ENCODE measurements around the gene FRMPD4. TPM values are rescaled to one million over a fixed set of nuclear protein-coding genes. Genes with fewer than 3 reads are reported as not detected.

FRMPD4 gene
- total RNA-seq, 1 experiment from 2014 or later: 1.4 TPM

GRCh38 chrX:12349201-12349600 lies 210.9 kb downstream of the FRMPD4 start:
- TF ChIP-seq FOXK1 (CRISPR knock-in tag; IDR thresholded peaks at IDR 0.05) (no peak), FOXJ3 (CRISPR knock-in tag; IDR thresholded peaks at IDR 0.05; ENCODE audit: borderline replicate concordance) (no peak), TP53 (CRISPR knock-in tag; IDR thresholded peaks at IDR 0.05) (no peak), GRHL2 (CRISPR knock-in tag; IDR thresholded peaks at IDR 0.05; ENCODE audit: insufficient replicate concordance, severe bottlenecking) (no peak), ZNF317 (CRISPR knock-in tag; IDR thresholded peaks at IDR 0.05; ENCODE audit: borderline replicate concordance, low read depth) (no peak), SMAD3 (CRISPR knock-in tag; IDR thresholded peaks at IDR 0.05; ENCODE audit: borderline replicate concordance) (no peak), NFE2L1 (CRISPR knock-in tag; IDR thresholded peaks at IDR 0.05) (no peak), SMAD4 (CRISPR knock-in tag; IDR thresholded peaks at IDR 0.05) (no peak), TEAD1 (CRISPR knock-in tag; IDR thresholded peaks at IDR 0.05) (no peak), CREM (CRISPR knock-in tag; IDR thresholded peaks at IDR 0.05) (no peak), NR2C2 (CRISPR knock-in tag; IDR thresholded peaks at IDR 0.05) (no peak), E2F4 (CRISPR knock-in tag; IDR thresholded peaks at IDR 0.05; ENCODE audit: borderline replicate concordance, low read depth) (no peak), HMGA2 (CRISPR knock-in tag; IDR thresholded peaks at IDR 0.05) (no peak), ZNF423 (CRISPR knock-in tag; IDR thresholded peaks at IDR 0.05) (no peak), ESRRA (CRISPR knock-in tag; IDR thresholded peaks at IDR 0.05; ENCODE audit: borderline replicate concordance) (no peak), ZNF232 (CRISPR knock-in tag; IDR thresholded peaks at IDR 0.05) (no peak), CTCF (IDR thresholded peaks at IDR 0.05) (no peak), AR (CRISPR knock-in tag; IDR thresholded peaks at IDR 0.05) (no peak), ZNF263 (CRISPR knock-in tag; IDR thresholded peaks at IDR 0.05; ENCODE audit: low read depth) (no peak)
- CTCF ChIA-PET: interaction anchor here (0.5 to 1.3 kb wide), 3 partner anchors 12 to 309 kb away, joined by 3 to 5 read pairs (median 4); no protein-coding TSS in a partner anchor
- Mint-ChIP-seq H3K9me3 (no peaks in the 10 kb centered on the region), H3K27ac (no peak overlapping the region), H3K4me3 (no peak overlapping the region), H3K36me3 (no peaks in the 10 kb centered on the region), H3K27me3 (ENCODE audit: low read depth) (peaks cover 3% of the 10 kb centered on the region; the same call in 1 of the 2 replicates), H3K4me1 (peaks cover 8% of the 10 kb centered on the region)
- peak; percentile 85 for ATAC-seq
- POLR2A ChIA-PET: no interaction called here
- peak; percentile 21 for DNase-seq (ENCODE audit: low spot score)

- Mint-ChIP-seq H3K4me1 (0 out of 2 replicates have a peak, but pooled peaks cover 3% of the 10 kb centered on the region), H3K4me3 (no peak overlapping the region), H3K27ac (no peak overlapping the region), H3K36me3 (no peaks in the 10 kb centered on the region), H3K9me3 (no peaks in the 10 kb centered on the region), H3K27me3 (ENCODE audit: low read depth) (peaks cover 3% of the 10 kb centered on the region; the same call in 1 of the 2 replicates)
- ATAC-seq (peak; percentile 43), DNase-seq (ENCODE audit: low spot score) (peak; percentile 12)
- POLR2A ChIA-PET: no interaction called here
- no peak for TF ChIP-seq ZNF396 (CRISPR knock-in tag; IDR thresholded peaks at IDR 0.05; ENCODE audit: borderline replicate concordance)
- TF ChIP-seq ZNF317 (CRISPR knock-in tag; IDR thresholded peaks at IDR 0.05; ENCODE audit: borderline replicate concordance, low read depth): no peak
- TF ChIP-seq SMAD4 (CRISPR knock-in tag; IDR thresholded peaks at IDR 0.05): no peak
- no peak for TF ChIP-seq ESRRA (CRISPR knock-in tag; IDR thresholded peaks at IDR 0.05; ENCODE audit: borderline replicate concordance)
- TF ChIP-seq PRDM15 (CRISPR knock-in tag; IDR thresholded peaks at IDR 0.05): no peak
- TF ChIP-seq ETV6 (CRISPR knock-in tag; IDR thresholded peaks at IDR 0.05): no peak
- TF ChIP-seq SP1 (CRISPR knock-in tag; conservative IDR thresholded peaks at IDR 0.05): no peak
- no peak for TF ChIP-seq ZNF281 (CRISPR knock-in tag; IDR thresholded peaks at IDR 0.05)
- TF ChIP-seq NR2C2 (CRISPR knock-in tag; IDR thresholded peaks at IDR 0.05): no peak
- CTCF ChIA-PET: no interaction called here
These were observed 214.6 kb downstream of the FRMPD4 start for GRCh38 chrX:12352922-12353321.

Data from WTC11 (cell line).